ENCODE data around the gene ZNF451.

Gene ZNF451

GRCh38 chr6:57097596-57097995, 7.6 kb downstream of the ZNF451 start:
- DNase-seq, result no peak

GRCh38 chr6:57102976-57103375, 13.0 kb downstream of the ZNF451 start:
- DNase-seq, result no peak

DNA sequence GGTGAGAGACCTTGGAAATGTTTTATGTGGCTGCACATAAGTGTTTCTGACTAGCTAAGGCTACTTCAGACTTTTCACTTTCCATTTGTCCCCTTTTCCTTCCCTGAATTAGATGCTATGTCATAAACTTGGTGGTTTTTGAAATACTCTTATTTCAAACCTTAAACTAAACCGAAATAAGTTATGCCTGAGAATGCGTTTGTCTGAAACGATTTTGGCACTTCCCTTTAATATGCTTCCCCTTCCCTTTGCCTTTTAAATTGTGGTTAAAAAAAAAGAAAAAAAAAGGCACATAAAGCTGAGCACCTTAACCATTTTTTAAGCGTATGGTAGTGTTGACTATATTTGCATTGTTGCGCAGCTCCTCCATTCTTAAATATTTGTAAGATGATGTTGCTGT, 14.3 kb downstream of the ZNF451 start:
- DNase-seq, result no peak

- no peak for DNase-seq
Measured at GRCh38 chr6:57106990-57107389, 17.0 kb downstream of the ZNF451 start.

DNA sequence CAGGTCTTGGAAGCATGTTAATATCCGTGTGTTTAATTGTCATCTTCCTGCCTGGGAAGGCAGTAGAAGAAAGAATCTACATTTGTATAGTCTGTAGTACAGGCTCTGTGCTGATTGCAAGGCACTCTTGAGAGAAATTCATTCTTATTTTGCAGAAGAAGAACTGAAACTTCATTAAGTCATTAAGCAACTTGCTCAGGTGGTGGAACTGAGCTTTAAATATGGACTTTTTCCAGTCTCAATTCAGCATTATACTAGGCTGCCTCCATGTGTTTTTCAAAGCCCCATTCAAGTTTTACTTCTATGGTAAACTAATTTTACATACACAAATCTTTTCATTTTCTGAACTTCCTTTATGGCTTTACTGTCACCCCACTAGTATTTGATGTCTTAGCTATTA, 18.7 kb downstream of the ZNF451 start:
- no peak for DNase-seq

- no peak for DNase-seq
Measured at GRCh38 chr6:57109880-57110279, 19.9 kb downstream of the ZNF451 start.

GRCh38 chr6:57113105-57113504, 23.1 kb downstream of the ZNF451 start:
- DNase-seq, result no peak

DNA sequence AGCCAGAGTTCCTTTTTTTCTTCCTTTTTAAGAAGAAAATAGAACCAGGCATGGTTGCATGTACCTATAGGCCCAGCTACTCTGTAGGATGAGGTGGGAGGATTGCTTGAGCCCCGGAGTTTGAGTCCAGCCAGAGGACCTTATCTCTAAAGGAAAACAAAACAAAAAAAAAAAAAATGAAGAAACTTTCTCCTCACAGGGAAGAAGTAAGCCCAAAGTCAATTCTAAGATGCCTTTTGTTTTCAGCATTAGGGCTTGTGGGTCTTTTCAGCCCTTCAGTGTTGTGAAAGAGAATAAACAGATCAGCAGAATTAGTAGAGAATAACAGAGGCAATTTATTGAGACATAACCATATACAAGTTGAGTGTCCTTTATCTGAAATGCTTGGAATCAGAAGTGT, 26.8 kb downstream of the ZNF451 start:
- DNase-seq, result no peak

GRCh38 chr6:57117796-57118195, 27.8 kb downstream of the ZNF451 start:
- no peak for DNase-seq

DNA sequence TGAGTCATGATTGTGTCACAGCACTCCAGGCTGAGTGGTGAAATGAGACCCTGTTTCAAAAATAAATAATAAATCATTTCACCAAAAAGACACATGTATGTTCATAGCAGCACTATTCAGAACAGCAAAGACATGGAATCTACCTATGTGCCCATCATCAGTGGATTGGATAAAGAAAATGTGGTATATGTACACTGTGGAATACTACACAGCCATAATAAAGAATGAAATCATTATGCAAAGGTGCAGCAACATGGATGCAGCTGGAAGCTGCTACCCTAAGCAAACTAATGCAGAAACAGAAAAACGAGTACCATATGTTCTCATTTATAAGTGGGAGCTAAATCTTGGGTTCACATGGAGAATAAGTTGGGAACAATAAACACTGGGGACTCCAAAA, 33.1 kb downstream of the ZNF451 start:
- no peak for DNase-seq

- no peak for DNase-seq
Measured at GRCh38 chr6:57127763-57128162, 37.8 kb downstream of the ZNF451 start.

GRCh38 chr6:57130661-57131177, 40.7 kb downstream of the ZNF451 start:
- no peak for DNase-seq

GRCh38 chr6:57134954-57135353, 45.0 kb downstream of the ZNF451 start:
- DNase-seq, result no peak

DNA sequence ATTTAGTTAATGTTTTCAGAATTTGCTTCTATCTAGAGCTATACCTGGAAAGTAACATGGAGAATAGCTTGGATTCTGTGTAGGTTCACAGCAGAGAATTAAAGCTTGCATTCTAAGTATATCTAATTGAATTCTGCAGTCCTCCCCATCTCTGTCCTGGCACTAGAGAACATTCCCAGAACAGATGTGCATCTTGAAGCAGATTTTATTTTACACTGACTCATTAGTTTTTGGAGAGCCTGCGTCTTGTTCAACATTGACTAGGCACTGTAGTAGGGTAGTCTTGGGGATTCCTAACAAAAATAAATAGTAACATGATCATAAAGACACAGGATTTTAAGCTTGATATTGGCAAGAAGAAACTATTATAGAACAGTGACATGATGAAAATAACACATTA, 45.9 kb downstream of the ZNF451 start:
- DNase-seq, result no peak

- DNase-seq, result no peak
Measured at GRCh38 chr6:57137350-57137749, 47.4 kb downstream of the ZNF451 start.

DNA sequence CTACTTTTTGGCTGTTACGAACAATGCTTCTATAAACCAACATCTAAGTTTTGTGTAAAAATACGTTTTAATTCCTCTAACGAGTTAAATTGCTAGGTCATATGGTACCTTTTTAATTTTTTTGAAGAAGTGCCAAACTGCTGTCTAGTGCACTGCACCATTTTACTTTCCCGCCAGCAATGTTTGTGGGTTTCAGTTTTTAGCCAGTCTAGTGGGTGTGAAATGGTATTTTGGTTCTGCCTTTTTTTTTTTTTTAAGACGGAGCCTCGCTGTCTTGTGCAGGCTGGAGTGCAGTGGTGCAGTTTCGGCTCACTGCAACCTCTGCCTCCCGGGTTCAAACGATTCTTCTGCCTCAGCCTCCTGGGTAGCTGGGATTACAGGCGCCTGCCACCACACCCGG, 48.0 kb downstream of the ZNF451 start:
- DNase-seq, result no peak

DNA sequence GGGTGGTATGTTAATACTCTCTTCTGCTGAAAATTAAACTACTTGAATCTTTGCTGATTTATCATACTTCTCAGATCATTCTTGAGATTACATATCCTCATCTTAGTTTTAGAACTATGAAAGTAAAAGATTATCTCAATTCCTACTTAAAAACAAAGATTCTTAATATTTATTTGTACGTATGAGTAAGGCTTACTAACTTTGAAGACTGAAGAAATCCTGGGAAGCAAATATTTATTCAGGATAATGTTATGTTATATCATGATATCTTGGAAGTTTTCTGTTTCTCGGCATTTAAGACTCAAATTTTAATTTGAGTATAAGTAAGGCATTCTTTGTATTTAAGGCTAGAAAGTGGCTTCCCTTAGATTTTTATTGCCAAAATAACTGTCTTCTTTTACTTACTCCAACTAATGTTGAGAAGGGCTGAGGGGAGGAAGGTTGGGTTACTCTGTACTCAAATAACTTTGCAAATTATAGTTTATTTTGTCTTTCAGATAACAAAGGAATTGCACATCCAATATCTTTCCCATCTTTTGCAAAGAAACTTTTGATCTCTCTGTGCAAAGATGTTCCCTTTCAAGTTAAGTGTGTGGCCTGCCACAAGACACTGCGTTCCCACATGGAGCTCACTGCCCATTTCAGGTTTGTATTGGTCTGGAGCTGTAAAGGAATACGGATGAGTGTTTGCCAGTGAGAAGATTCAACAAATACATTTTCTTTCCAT, 51.6 kb downstream of the ZNF451 start:
- no peak for DNase-seq

- no peak for DNase-seq
Measured at GRCh38 chr6:57142178-57142525, 52.2 kb downstream of the ZNF451 start.

DNA sequence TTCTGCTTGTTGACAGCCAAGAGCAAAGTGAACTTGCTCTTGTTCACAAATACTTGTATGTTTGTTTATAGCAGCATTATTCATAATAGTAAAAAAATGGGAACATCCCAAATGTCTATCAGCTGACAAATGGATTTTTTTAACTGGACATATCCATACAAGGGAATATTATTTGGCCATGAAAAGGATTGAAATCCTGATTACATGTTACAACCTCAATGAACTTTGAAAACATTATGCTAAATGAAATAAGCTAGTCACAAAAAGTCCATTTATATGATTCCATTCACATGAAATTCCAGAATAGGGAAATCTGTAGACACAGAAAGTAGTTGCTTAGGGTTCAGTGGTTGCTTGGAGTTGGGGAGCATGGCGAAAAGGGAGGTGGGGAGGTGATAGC, 53.7 kb downstream of the ZNF451 start:
- no peak for DNase-seq

DNA sequence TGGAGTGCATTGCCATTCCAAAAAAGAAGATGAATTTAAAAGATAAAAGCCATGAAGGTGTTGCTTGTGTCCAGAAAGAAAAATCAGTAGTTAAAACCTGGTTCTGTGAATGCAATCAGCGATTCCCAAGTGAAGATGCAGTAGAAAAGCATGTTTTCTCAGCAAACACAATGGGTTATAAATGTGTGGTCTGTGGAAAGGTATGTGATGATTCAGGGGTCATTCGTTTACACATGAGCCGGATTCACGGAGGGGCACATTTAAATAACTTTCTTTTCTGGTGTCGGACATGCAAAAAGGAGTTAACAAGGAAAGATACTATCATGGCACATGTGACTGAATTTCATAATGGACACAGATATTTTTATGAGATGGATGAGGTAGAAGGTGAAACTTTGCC, 57.4 kb downstream of the ZNF451 start:
- no peak for DNase-seq

DNA sequence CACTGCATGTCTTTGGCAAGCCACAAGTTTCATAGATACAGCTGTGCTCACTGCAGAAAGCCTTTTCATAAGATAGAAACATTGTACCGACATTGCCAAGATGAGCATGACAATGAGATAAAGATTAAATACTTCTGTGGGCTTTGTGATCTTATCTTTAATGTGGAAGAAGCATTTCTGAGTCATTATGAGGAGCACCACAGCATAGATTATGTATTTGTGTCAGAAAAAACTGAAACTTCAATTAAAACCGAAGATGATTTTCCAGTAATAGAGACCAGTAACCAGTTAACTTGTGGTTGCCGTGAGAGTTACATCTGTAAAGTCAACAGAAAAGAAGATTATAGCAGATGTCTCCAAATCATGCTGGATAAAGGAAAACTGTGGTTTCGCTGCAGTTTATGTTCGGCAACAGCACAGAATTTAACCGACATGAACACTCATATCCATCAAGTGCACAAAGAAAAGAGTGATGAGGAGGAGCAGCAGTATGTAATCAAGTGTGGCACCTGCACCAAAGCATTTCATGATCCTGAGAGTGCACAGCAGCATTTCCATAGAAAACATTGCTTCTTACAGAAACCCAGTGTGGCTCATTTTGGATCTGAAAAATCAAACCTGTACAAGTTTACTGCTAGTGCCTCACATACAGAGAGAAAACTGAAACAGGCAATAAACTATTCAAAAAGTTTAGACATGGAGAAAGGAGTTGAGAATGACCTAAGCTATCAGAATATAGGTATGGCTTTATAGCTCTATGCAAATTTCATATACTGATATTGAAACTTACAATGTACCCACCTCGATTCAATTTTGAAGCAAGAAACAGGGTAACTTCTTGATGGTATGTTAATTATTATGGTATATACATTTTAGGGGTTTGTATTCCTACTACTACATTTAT, 58.2 kb downstream of the ZNF451 start:
- no peak for DNase-seq

GRCh38 chr6:57158658-57159057, 68.7 kb downstream of the ZNF451 start:
- no peak for DNase-seq

DNA sequence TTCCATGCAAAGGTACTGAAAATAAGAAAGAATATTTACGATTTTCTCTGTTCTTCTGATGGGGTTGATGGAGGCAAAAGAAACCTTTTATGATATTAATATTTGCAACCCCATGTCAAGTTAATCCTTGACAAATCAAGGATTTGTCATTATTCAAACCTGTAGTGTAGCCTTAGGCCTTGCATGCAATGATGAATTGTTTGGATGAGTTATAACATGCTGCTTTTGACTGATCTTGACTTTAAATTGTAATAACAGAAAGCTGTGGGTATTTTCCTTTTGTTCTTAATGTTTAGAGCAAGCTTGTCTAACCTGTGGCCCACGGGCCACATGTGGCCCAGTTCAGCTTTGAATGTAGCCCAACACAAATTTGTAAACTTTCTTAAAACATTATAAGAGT, 69.1 kb downstream of the ZNF451 start:
- DNase-seq, result no peak

DNA sequence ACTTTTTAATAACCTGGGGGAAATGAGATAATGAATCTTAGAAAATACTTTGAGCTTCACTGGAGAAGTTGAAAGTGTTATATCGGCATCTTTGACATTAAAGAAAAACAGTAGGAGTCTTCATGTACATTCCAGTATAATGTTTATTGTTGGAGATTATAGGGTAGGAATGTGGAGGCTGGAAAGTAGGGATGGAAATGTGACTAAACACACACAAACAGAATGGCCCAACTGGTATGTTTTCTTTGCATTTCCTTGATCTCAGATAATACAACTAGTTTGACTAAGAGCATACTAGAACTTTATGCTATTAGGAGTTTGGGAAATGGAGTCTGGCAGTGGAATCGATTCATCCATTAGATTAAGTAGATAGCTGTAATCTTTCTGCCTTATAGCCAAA, 72.0 kb downstream of the ZNF451 start:
- no peak for DNase-seq

Measured in DMS 273 treated with DMSO at 0.1 percent for 48 hours (cell line).